Psoas muscle (tissue), 8 donors: Measurements from ENCODE around the gene ZNF813. TPM values are rescaled to one million over a fixed set of nuclear protein-coding genes. Genes with fewer than 3 reads are reported as not detected.
A peak's percentile ranks its signal among the peaks of the same experiment; 100 is the strongest.
"Not testable (repeated sequence)": the region's sequence is repeated elsewhere in the genome, so short reads cannot be mapped to it uniquely, and the experiment has no call there.

Experiments
- ATAC-seq, 4 donors: fragments of 200-7000 bp; cut with Tn5 transposase; one replicate each; pipeline ENCODE4 v1.9.1; 2020; ENCODE audit warnings: moderate library complexity in 3 of 4, mild to moderate bottlenecking in 2 of 4
- DNase-seq, 2 donors: peaks; one replicate each; pipeline ENCODE4 v3.0.0-alpha.2; 2020
- H3K27ac ChIP-seq: fragments of 200-600 bp; one replicate; pipeline ENCODE4 v1.8.0; 2022
- H3K27me3 ChIP-seq, 3 donors: fragments of 200-600 bp in 1 of 3; one replicate each; pipeline versions ENCODE4 v1.6.1 to v1.8.0; 2013 to 2022; ENCODE audit warnings: low read length in 2 of 3, mild to moderate bottlenecking in 2 of 3, moderate library complexity in 1 of 3; ENCODE audit not compliant: insufficient read depth in 3 of 3
- H3K36me3 ChIP-seq, 2 donors: fragments of 200-600 bp in 1 of 2; one replicate each; pipeline versions ENCODE4 v1.6.1 to v1.8.0; 2013 to 2022; ENCODE audit warnings: low read depth in 1 of 2, mild to moderate bottlenecking in 1 of 2, moderate library complexity in 1 of 2; ENCODE audit not compliant: insufficient read depth in 1 of 2
- H3K4me1 ChIP-seq: fragments of 200-600 bp; one replicate; pipeline ENCODE4 v1.8.0; 2022
- H3K4me3 ChIP-seq: fragments of 200-600 bp; one replicate; pipeline ENCODE4 v1.8.0; 2022; ENCODE audit warnings: mild to moderate bottlenecking
- H3K9me3 ChIP-seq: fragments of 200-600 bp; one replicate; pipeline ENCODE4 v1.8.0; 2022
- CTCF ChIP-seq: fragments of 200-600 bp; IDR thresholded peaks from one replicate; pipeline ENCODE4 v1.8.0; 2022; ENCODE audit warnings: antibody characterized with exemption
- WGBS, 3 donors: extraction: QIAGEN DNeasy Blood & Tissue Kit; methylation state at CpG; one replicate each; pipeline versions ENCODE4 v1.1.6 to v1.1.7; 2013; 5-methylcytosine and 5-hydroxymethylcytosine counted together
- intact Hi-C, 2 donors: fragments of 100-400 bp; cut with DNase I; formaldehyde crosslinking; loops; one replicate each; pipeline versions ENCODE4 v1.11.0 to v1.14.2; 2022
- polyA plus RNA-seq, 3 donors: library from polyadenylated mRNA; stranded (reverse); fragments of 200-250 nt; gene quantifications; one replicate each; pipeline ENCODE4 v1.2.3, GENCODE V29; 2013
- total RNA-seq, 4 donors: library from RNA; stranded (reverse); fragmentation: NEBNext Ultra II Directional in 2 of 4; extraction: Animal tissue kit (Norgen Biotek cat#: 25700) in 2 of 4; gene quantifications; one replicate each; pipeline versions ENCODE4 v1.2.1 to v1.2.4, GENCODE V29; 2021 to 2023
- donor health status: healthy with polysubstance abuse.
- donor health status: DM: no; HTN: no; CAD: no; lungs with moderate emphysema.
- donor health status: Bipolar disorder and iron deficiency.
- donor health status: healthy.
- donor health status: DM: yes; HTN: yes; CAD: no.
- donor health status: DM: no; HTN: no; CAD: no.
- donor health status: DM: no; HTN: no; CAD: no.
- donor health status: DM: yes; HTN: yes; CAD: no.

ZNF813 gene
- total and polyA plus RNA-seq, 7 donors, result 0.31 to 1.7 (median 0.99) TPM

GRCh38 chr19:53509845-53510244, 42.3 kb downstream of the ZNF813 start:
- no peak overlapping the region for H3K27ac ChIP-seq
- no peak overlapping the region for H3K4me3 ChIP-seq
- TF ChIP-seq CTCF, result no peak
- H3K27me3 ChIP-seq, result peaks cover 0 to 4% (median 2%) of the 10 kb centered on the region in 3 donors
- ATAC-seq (no peak), DNase-seq (no peak)
- H3K36me3 ChIP-seq, result no peaks in the 10 kb centered on the region
- no peaks in the 10 kb centered on the region for H3K4me1 ChIP-seq
- 60 to 70% (median 69%) methylated on average over 5 of the region's 5 CpGs for WGBS, 3 donors
- intact Hi-C loops, result no loop called here
- H3K9me3 ChIP-seq, result no peaks in the 10 kb centered on the region

- TF ChIP-seq CTCF, result no peak
- Histone ChIP-seq H3K27me3 (peaks cover 0 to 4% (median 2%) of the 10 kb centered on the region in 3 donors), H3K36me3 (no peaks in the 10 kb centered on the region), H3K27ac (no peak overlapping the region), H3K9me3 (no peaks in the 10 kb centered on the region), H3K4me3 (no peak overlapping the region), H3K4me1 (no peaks in the 10 kb centered on the region)
- ATAC-seq (no peak), DNase-seq (no peak)
- 96 to 99% (median 99%) methylated on average over 2 of the region's 2 CpGs for WGBS, 3 donors
- intact Hi-C loops, result no loop called here
These were observed 43.8 kb downstream of the ZNF813 start for GRCh38 chr19:53511357-53511756.

DNA sequence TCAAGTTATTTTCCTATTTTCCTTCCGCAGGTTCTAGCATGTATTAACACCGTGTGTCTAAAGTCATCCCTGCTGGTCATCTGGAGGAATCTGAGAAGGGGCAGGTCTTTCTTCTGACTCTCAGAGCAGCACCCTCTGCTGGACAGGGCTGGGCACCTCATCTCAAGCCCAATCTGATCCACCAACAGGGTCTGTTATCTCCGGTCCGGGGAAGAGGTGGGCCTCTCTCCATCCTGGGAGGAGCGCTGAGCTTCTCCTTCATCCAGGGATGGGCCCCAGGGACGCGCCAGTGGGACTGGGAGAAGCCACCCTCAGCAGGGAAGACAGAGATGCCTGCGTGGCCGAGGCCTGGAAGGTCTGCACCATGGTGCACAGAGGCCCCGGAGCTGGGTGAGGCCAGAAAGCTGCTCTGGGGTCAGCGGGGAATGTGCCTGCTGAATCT, 44.4 kb downstream of the ZNF813 start:
- no peaks in the 10 kb centered on the region for H3K36me3 ChIP-seq
- ATAC-seq (peak in 2 of 4 donors; percentile 56 to 62), DNase-seq (peak; percentile 45 to 63)
- no peaks in the 10 kb centered on the region for H3K9me3 ChIP-seq
- peaks cover 0 to 4% (median 2%) of the 10 kb centered on the region in 3 donors for H3K27me3 ChIP-seq
- intact Hi-C loops, result no loop called here
- 35 to 41% (median 38%) methylated on average over 10 to 11 of the region's 11 CpGs for WGBS, 3 donors
- peak; percentile 49 for TF ChIP-seq CTCF
- no peak overlapping the region for H3K27ac ChIP-seq
- H3K4me1 ChIP-seq, result no peaks in the 10 kb centered on the region
- H3K4me3 ChIP-seq, result no peak overlapping the region

GRCh38 chr19:53515047-53515446, 47.5 kb downstream of the ZNF813 start:
- DNase-seq, H3K27ac ChIP-seq, H3K4me3 ChIP-seq, ATAC-seq, H3K36me3 ChIP-seq, H3K4me1 ChIP-seq, H3K27me3 ChIP-seq: not testable (repeated sequence)
- H3K9me3 ChIP-seq, result peaks cover 12% of the 10 kb centered on the region
- intact Hi-C loops, result loop anchor here in 1 of 2 donors (5.0 kb wide), 1 partner anchor 83 kb away; the partner anchor contains the start of gene ZNF761
- 95 to 98% (median 98%) methylated on average over 3 of the region's 3 CpGs for WGBS, 3 donors

- H3K27ac ChIP-seq, result no peak overlapping the region
- H3K4me3 ChIP-seq, result no peak overlapping the region
- ATAC-seq (no peak), DNase-seq (no peak)
- intact Hi-C loops, result loop anchor here in 1 of 2 donors (5.0 kb wide), 1 partner anchor 85 kb away; the partner anchor contains the start of gene ZNF761
- no peaks in the 10 kb centered on the region for H3K36me3 ChIP-seq
- no peaks in the 10 kb centered on the region for H3K27me3 ChIP-seq
- 67 to 76% (median 70%) methylated on average over 5 of the region's 5 CpGs for WGBS, 3 donors
- H3K4me1 ChIP-seq, result peaks cover 5% of the 10 kb centered on the region
- peaks cover 16% of the 10 kb centered on the region for H3K9me3 ChIP-seq
- no peak for TF ChIP-seq CTCF
These were observed 49.7 kb downstream of the ZNF813 start for GRCh38 chr19:53517114-53517741.
